Panc1 (cell line): Measurements from ENCODE around the gene UST. TPM values are rescaled to one million over a fixed set of nuclear protein-coding genes. Genes with fewer than 3 reads are reported as not detected.

Experiments used
- ATAC-seq: fragments of 200-7000 bp; cut with Tn5 transposase; 2 replicates; pipeline ENCODE4 v1.9.1; 2020; ENCODE audit warnings: mild to moderate bottlenecking, moderate library complexity
- BruUV-seq: library from RNA; stranded (reverse); fragments of 400-500 nt; replicated peaks from 2 replicates; lab custom pipeline; 2021; lab: Mats Ljungman, UMichigan
- CTCF ChIA-PET: fragments of 300-600 bp; sonication (Branson Sonifier 250); formaldehyde crosslinking; loops from one replicate; lab custom pipeline; 2022; ENCODE audit warnings: antibody characterized with exemption; lab: Charles Lee
- POLR2A ChIA-PET: fragments of 300-600 bp; sonication (Branson Sonifier 250); formaldehyde crosslinking; loops from one replicate; lab custom pipeline; 2022; ENCODE audit warnings: antibody characterized with exemption; lab: Charles Lee
- DNase-seq: peaks from one replicate; pipeline ENCODE4 v3.0.0-alpha.2; 2010; ENCODE audit warnings: low read depth, low spot score
- H3K27ac ChIP-seq: 2 replicates; pipeline ENCODE4 v1.5.1; 2011; ENCODE audit warnings: mild to moderate bottlenecking, low read length, inconsistent platforms
- H3K27me3 ChIP-seq: fragments of 200-500 bp; sonication (Bioruptor generic); 2 replicates; pipeline ENCODE4 v1.6.0; 2014; ENCODE audit warnings: low read length, inconsistent platforms; ENCODE audit not compliant: control insufficient read depth, insufficient read depth
- H3K36me3 ChIP-seq: fragments of 200-500 bp; sonication (Bioruptor generic); 2 replicates; pipeline ENCODE4 v1.5.1; 2014; ENCODE audit warnings: inconsistent platforms, mild to moderate bottlenecking, low read length, moderate library complexity; ENCODE audit not compliant: control insufficient read depth, insufficient read depth
- H3K4me1 ChIP-seq: 2 replicates; pipeline ENCODE4 v1.5.1; 2011; ENCODE audit warnings: inconsistent platforms, mild to moderate bottlenecking, low read length, moderate library complexity; ENCODE audit not compliant: control insufficient read depth, insufficient read depth
- H3K4me3 ChIP-seq, 2 experiments: 2 replicates each; pipeline ENCODE4 v1.5.1; 2011 to 2012; ENCODE audit warnings: low read depth in 2 of 2, low read length in 2 of 2, mild to moderate bottlenecking in 2 of 2, inconsistent platforms in 1 of 2, moderate library complexity in 1 of 2
- H3K9me3 ChIP-seq: fragments of 200-500 bp; sonication (Bioruptor generic); 2 replicates; pipeline ENCODE4 v1.5.1; 2014; ENCODE audit warnings: low read depth, mild to moderate bottlenecking, inconsistent platforms, low read length, moderate library complexity; ENCODE audit not compliant: control insufficient read depth, insufficient read depth
- CTCF ChIP-seq: fragments of 450-650 bp; IDR thresholded peaks from 2 replicates; pipeline ENCODE4 v1.5.1; 2017; ENCODE audit warnings: mild to moderate bottlenecking
- POLR2AphosphoS5 ChIP-seq: IDR thresholded peaks from 2 replicates; pipeline ENCODE4 v1.6.1; 2012; ENCODE audit warnings: mild to moderate bottlenecking, low read depth, low read length, moderate library complexity
- SIN3A ChIP-seq: IDR thresholded peaks from 2 replicates; pipeline ENCODE4 v1.6.1; 2012; ENCODE audit warnings: low read depth, mild to moderate bottlenecking, low read length, moderate library complexity, borderline replicate concordance; ENCODE audit not compliant: insufficient read depth
- TCF7L2 ChIP-seq: IDR thresholded peaks from 2 replicates; pipeline ENCODE4 v1.6.1; 2011; ENCODE audit warnings: mild to moderate bottlenecking, low read depth, low read length, inconsistent platforms
- in situ Hi-C: cut with HindIII; loops from 2 replicates; pipeline ENCODE4 v1.10.0; 2016; ENCODE audit warnings: low sequenced_read_pairs, low pct_unique_long_range_greater_than_20kb
- intact Hi-C: fragments of 100-400 bp; cut with micrococcal nuclease; formaldehyde crosslinking; loops from one replicate; pipeline ENCODE4 v1.10.0; 2022; ENCODE audit not compliant: unreplicated experiment
- total RNA-seq: library from RNA; stranded (reverse); gene quantifications from one replicate; pipeline ENCODE4 v1.2.1, GENCODE V29; 2021; ENCODE audit not compliant: unreplicated experiment
- TF ChIP-seq, protein P1 (sequence below), 2 experiments: IDR thresholded peaks; 2 replicates each; pipeline ENCODE4 v1.6.1; 2011 to 2012; ENCODE audit warnings: low read depth in 2 of 2, control low read depth in 1 of 2, low read length in 1 of 2, mild to moderate bottlenecking in 1 of 2, moderate library complexity in 1 of 2; ENCODE audit not compliant: insufficient read depth in 1 of 2

UST gene
- total RNA-seq, 1 experiment from 2014 or later, result 0.15 TPM

GRCh38 chr6:148969603-148970061, 222.8 kb downstream of the UST start:
- intact Hi-C loops, result no loop called here
- no peak for DNase-seq
- ChIA-PET CTCF (no interaction called here), POLR2A (no interaction called here)
- no peaks in the 10 kb centered on the region; the same call in 1 of the 2 replicates for H3K36me3 ChIP-seq
- ATAC-seq, result no peak
- no peak for TF ChIP-seq TCF7L2
- no peak overlapping the region for H3K27ac ChIP-seq
- in situ Hi-C loops, result no loop called here
- no peak overlapping the region for H3K4me3 ChIP-seq
- no peaks in the 10 kb centered on the region for H3K9me3 ChIP-seq
- H3K4me1 ChIP-seq, result no peaks in the 10 kb centered on the region
- no TSS peak for BruUV-seq
- peaks cover 27% of the 10 kb centered on the region for H3K27me3 ChIP-seq

DNA sequence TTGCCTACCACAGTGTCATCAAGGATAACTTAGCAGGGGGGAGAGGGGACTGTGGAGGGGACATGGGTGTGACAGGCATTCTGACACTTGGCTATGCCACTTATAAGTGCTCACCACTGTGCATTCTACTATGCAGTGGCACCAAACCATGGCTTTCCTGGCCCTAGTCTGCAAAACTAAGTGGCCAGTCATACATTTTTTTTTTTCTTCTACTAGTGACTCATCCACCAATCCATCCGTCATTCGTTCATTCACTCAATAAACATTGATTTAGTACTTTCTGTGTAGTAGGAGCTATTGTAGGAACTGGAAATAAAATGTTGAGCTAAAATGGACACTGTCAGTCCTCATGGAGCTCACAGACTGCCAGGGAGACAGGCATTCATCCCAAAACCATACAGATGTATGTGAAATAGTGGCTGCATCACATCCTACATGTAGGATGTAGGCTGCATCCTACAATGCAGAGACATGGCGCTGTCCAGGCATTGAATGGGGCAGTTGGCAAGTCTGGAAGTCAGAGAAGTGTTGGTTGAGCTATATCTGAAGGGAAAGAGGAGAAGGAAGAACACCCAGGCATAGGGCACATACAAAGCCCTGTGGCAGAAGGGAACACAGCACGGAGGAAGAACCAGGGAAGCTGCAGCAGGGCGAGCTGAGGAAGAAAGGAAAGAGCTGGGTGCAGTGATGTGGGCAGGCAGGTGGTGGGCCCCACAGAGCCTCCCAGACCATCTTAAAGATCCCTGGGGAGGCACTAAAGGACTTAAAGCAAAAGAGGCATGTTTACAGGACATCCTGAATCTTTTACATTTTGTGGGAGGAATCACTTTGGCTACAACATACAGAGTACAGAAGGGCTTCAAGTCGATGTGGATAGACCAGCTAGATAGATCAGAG, 224.4 kb downstream of the UST start:
- Histone ChIP-seq H3K27ac (no peak overlapping the region), H3K36me3 (no peaks in the 10 kb centered on the region; the same call in 1 of the 2 replicates), H3K4me1 (no peaks in the 10 kb centered on the region), H3K27me3 (peaks cover 33% of the 10 kb centered on the region), H3K9me3 (no peaks in the 10 kb centered on the region), H3K4me3 (no peak overlapping the region)
- DNase-seq (no peak), ATAC-seq (no peak)
- no TSS peak for BruUV-seq
- intact Hi-C loops (no loop called here), in situ Hi-C loops (no loop called here)
- ChIA-PET CTCF (no interaction called here), POLR2A (no interaction called here)
- TF ChIP-seq, protein P1, sequence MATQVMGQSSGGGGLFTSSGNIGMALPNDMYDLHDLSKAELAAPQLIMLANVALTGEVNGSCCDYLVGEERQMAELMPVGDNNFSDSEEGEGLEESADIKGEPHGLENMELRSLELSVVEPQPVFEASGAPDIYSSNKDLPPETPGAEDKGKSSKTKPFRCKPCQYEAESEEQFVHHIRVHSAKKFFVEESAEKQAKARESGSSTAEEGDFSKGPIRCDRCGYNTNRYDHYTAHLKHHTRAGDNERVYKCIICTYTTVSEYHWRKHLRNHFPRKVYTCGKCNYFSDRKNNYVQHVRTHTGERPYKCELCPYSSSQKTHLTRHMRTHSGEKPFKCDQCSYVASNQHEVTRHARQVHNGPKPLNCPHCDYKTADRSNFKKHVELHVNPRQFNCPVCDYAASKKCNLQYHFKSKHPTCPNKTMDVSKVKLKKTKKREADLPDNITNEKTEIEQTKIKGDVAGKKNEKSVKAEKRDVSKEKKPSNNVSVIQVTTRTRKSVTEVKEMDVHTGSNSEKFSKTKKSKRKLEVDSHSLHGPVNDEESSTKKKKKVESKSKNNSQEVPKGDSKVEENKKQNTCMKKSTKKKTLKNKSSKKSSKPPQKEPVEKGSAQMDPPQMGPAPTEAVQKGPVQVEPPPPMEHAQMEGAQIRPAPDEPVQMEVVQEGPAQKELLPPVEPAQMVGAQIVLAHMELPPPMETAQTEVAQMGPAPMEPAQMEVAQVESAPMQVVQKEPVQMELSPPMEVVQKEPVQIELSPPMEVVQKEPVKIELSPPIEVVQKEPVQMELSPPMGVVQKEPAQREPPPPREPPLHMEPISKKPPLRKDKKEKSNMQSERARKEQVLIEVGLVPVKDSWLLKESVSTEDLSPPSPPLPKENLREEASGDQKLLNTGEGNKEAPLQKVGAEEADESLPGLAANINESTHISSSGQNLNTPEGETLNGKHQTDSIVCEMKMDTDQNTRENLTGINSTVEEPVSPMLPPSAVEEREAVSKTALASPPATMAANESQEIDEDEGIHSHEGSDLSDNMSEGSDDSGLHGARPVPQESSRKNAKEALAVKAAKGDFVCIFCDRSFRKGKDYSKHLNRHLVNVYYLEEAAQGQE (IDR thresholded peaks at IDR 0.05; ENCODE audit: insufficient read depth in 1 of 2, low read depth in 2 of 2, low read length in 1 of 2), result no peak
- TF ChIP-seq SIN3A (no peak), CTCF (no peak), TCF7L2 (no peak), POLR2AphosphoS5 (no peak)

DNA sequence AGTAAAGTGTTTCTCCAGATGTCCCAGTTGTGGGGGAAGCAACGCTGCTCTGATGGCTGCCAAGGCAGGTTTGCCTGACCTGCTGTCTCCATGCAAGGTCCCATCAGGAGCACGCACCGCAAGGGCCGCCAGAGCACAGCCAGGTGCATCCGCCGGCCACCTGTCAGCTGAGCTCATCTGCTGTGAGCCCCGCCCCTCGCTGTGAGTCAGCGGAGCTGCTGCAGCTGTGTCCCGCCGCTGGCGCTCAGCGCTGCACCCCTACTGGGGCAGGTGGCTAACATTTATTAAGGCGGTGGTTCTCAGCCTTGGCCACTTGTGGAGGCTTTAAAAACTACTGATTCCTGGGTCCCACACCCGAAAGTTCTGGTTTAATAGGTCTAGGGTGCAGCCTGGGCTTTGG, 225.7 kb downstream of the UST start:
- in situ Hi-C loops, result no loop called here

More for the DNA sequence above, 225.7 kb downstream of the UST start:
- CTCF ChIA-PET, result no interaction called here
- POLR2A ChIA-PET, result no interaction called here
- TF ChIP-seq POLR2AphosphoS5 (no peak), SIN3A (no peak), CTCF (no peak), TCF7L2 (no peak)
- TF ChIP-seq, protein P1 (IDR thresholded peaks at IDR 0.05; ENCODE audit: insufficient read depth in 1 of 2, low read depth in 2 of 2, low read length in 1 of 2), result no peak
- BruUV-seq, result no TSS peak
- Histone ChIP-seq H3K4me3 (no peak overlapping the region), H3K36me3 (no peaks in the 10 kb centered on the region; the same call in 1 of the 2 replicates), H3K9me3 (no peaks in the 10 kb centered on the region), H3K27ac (no peak overlapping the region), H3K27me3 (peaks cover 37% of the 10 kb centered on the region), H3K4me1 (no peaks in the 10 kb centered on the region)
- no peak; the same call in 1 of the 2 replicates for ATAC-seq
- no peak for DNase-seq
- intact Hi-C loops, result no loop called here
